ENCODE results near the gene ELF3. TPM values are rescaled to one million over a fixed set of nuclear protein-coding genes. Genes with fewer than 3 reads are reported as not detected.

The ELF3 gene
- total and polyA plus RNA-seq, 10 of the 15 experiments (the other 5 are each of a cell fraction or from before 2014, with no cell fraction given), result 0.07 to 14.3 (median 0.58) TPM; not detected in 1

DNA sequence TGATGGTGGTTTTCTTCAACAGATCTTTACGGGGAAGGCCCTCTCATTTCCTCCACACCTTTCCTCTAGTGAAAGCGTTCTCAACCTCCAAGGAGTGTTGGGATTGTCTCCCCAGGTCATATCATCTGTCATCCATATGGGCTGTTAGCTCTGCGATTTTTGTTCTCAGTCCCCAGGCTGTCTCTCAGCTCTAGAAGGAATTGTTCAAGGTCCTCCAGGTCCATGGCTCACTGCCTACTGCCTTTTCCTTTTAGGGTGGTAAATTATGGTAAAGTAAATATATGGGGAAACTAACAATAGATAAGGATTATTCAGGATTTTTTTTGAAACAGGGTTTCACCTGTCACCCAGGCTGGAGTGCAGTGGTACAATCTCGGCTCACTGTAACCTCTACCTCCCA is 37.6 kb downstream of the ELF3 start:
- Histone ChIP-seq H3K79me2 (ENCODE audit: control insufficient read depth, insufficient read depth, low read length) (no peaks in the 10 kb centered on the region), H3K36me3 (ENCODE audit: control insufficient read depth in 2 of 2, insufficient read depth in 2 of 2, low read length in 1 of 2) (no peaks in the 10 kb centered on the region), H3K4me1 (ENCODE audit: control insufficient read depth, insufficient read depth, low read length) (no peaks in the 10 kb centered on the region), H3K27ac (ENCODE audit: control insufficient read depth, insufficient read depth) (no peak overlapping the region), H3K9ac (ENCODE audit: control insufficient read depth, insufficient read depth, low read length) (no peak overlapping the region), H4K20me1 (ENCODE audit: control insufficient read depth, insufficient read depth) (no peaks in the 10 kb centered on the region), H3K4me2 (ENCODE audit: control insufficient read depth, insufficient read depth) (no peak overlapping the region), H3K4me3 (no peak overlapping the region), H3K9me3 (replicated peaks; ENCODE audit: control insufficient read depth, insufficient read depth, low read length) (no peaks in the 10 kb centered on the region), H3K27me3 (replicated peaks in 1 of 2; ENCODE audit: control insufficient read depth in 2 of 2, insufficient read depth in 2 of 2, low read length in 1 of 2) (peaks cover 0 to 3% of the 10 kb centered on the region in 2 experiments; a peak in 1 of 4 replicates), H2AFZ (ENCODE audit: control insufficient read depth, low read depth, low read length) (no peak overlapping the region)
- intact Hi-C loops (cut with micrococcal nuclease; ENCODE audit: unreplicated experiment), result no loop called here
- TF ChIP-seq NFIC (IDR thresholded peaks at IDR 0.05; ENCODE audit: low read depth, low read length) (no peak), TAF1 (IDR thresholded peaks at IDR 0.05; ENCODE audit: borderline replicate concordance, low read depth, low read length) (no peak), EGR1 (IDR thresholded peaks at IDR 0.05; ENCODE audit: borderline replicate concordance in 1 of 2, low read depth in 2 of 2, low read length in 2 of 2) (no peak), SREBF2 (IDR thresholded peaks at IDR 0.05; ENCODE audit: low read length) (no peak), PAX8 (IDR thresholded peaks at IDR 0.05) (no peak), IRF4 (IDR thresholded peaks at IDR 0.05; ENCODE audit: low read depth, low read length) (no peak), BHLHE40 (IDR thresholded peaks at IDR 0.05; ENCODE audit: borderline replicate concordance in 1 of 2, low read depth in 2 of 2, low read length in 1 of 2) (no peak), NFYB (IDR thresholded peaks at IDR 0.05; ENCODE audit: insufficient read depth, low read depth, low read length) (no peak)
- TF ChIP-seq, protein P1, sequence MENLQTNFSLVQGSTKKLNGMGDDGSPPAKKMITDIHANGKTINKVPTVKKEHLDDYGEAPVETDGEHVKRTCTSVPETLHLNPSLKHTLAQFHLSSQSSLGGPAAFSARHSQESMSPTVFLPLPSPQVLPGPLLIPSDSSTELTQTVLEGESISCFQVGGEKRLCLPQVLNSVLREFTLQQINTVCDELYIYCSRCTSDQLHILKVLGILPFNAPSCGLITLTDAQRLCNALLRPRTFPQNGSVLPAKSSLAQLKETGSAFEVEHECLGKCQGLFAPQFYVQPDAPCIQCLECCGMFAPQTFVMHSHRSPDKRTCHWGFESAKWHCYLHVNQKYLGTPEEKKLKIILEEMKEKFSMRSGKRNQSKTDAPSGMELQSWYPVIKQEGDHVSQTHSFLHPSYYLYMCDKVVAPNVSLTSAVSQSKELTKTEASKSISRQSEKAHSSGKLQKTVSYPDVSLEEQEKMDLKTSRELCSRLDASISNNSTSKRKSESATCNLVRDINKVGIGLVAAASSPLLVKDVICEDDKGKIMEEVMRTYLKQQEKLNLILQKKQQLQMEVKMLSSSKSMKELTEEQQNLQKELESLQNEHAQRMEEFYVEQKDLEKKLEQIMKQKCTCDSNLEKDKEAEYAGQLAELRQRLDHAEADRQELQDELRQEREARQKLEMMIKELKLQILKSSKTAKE (IDR thresholded peaks at IDR 0.05; ENCODE audit: low read depth, poor library complexity, severe bottlenecking), result no peak
- TF ChIP-seq, protein P2, sequence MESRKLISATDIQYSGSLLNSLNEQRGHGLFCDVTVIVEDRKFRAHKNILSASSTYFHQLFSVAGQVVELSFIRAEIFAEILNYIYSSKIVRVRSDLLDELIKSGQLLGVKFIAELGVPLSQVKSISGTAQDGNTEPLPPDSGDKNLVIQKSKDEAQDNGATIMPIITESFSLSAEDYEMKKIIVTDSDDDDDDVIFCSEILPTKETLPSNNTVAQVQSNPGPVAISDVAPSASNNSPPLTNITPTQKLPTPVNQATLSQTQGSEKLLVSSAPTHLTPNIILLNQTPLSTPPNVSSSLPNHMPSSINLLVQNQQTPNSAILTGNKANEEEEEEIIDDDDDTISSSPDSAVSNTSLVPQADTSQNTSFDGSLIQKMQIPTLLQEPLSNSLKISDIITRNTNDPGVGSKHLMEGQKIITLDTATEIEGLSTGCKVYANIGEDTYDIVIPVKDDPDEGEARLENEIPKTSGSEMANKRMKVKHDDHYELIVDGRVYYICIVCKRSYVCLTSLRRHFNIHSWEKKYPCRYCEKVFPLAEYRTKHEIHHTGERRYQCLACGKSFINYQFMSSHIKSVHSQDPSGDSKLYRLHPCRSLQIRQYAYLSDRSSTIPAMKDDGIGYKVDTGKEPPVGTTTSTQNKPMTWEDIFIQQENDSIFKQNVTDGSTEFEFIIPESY (IDR thresholded peaks at IDR 0.05), result no peak
- ChIA-PET RAD21 (ENCODE audit: unreplicated experiment) (no interaction called here), CTCF (no interaction called here), SMC1A (ENCODE audit: uncharacterized antibody, unreplicated experiment) (no interaction called here), POLR2A (no interaction called here)
- in situ Hi-C loops (cut with MboI), result no loop called here
- ATAC-seq (no peak), DNase-seq (ENCODE audit: low read depth, low spot score) (no peak), FAIRE-seq (no peak)
- BruUV-seq (replicated peaks), result no TSS peak
- WGBS (ENCODE audit: insufficient coverage, insufficient replicate concordance, low lambda C conversion rate, missing lambda C conversion rate), result 30% methylated on average over 4 of the region's 4 CpGs
